A549 (cell line): ENCODE data around the gene CAMTA1. TPM values are rescaled to one million over a fixed set of nuclear protein-coding genes. Genes with fewer than 3 reads are reported as not detected.

Experiments used
- ATAC-seq, 2 experiments: fragments of 200-7000 bp in 1 of 2; fragments of >200 bp in 1 of 2; cut with Nextera tagmentation in 1 of 2; cut with Tn5 transposase in 1 of 2; 3 replicates each; pipeline versions ENCODE4 v1.8.0 to v1.9.1; 2018 to 2020; ENCODE audit warnings: mild to moderate bottlenecking in 1 of 2, moderate library complexity in 1 of 2
- CTCF ChIA-PET: fragments of 300-600 bp; sonication (Branson Sonifier 250); formaldehyde crosslinking; extraction: SDS; loops from one replicate; lab custom pipeline; 2021; ENCODE audit warnings: antibody characterized with exemption, inconsistent platforms; lab: Yijun Ruan, JAX
- POLR2A ChIA-PET: fragments of 350-600 bp; formaldehyde crosslinking; extraction: SDS; loops from one replicate; lab custom pipeline; 2021; ENCODE audit warnings: antibody characterized with exemption, inconsistent platforms; lab: Yijun Ruan, JAX
- DNase-seq, 2 experiments: peaks; one replicate each; pipeline versions ENCODE4 v3.0.0 to v3.0.0-alpha.2; 2011 to 2016; ENCODE audit warnings: low read depth in 1 of 2, low spot score in 1 of 2
- FAIRE-seq: peaks from 2 replicates; lab custom pipeline; 2011; peaks lifted over from hg19 to GRCh38; lab: Jason Lieb, UNC
- H3K27ac ChIP-seq, 2 experiments: fragments of >200 bp; sonication (Bioruptor Twin); formaldehyde crosslinking; 3 replicates each; pipeline ENCODE4 v1.5.1; 2016 to 2017
- H3K4me1 ChIP-seq: fragments of >200 bp; sonication (Bioruptor Twin); formaldehyde crosslinking; 3 replicates; pipeline ENCODE4 v1.6.1; 2016
- H3K4me2 ChIP-seq: fragments of >200 bp; sonication (Bioruptor Twin); formaldehyde crosslinking; 3 replicates; pipeline ENCODE4 v1.6.1; 2016
- H3K4me3 ChIP-seq: fragments of >200 bp; sonication (Bioruptor Twin); formaldehyde crosslinking; 3 replicates; pipeline ENCODE4 v1.5.1; 2016
- H3K9me3 ChIP-seq: fragments of >200 bp; sonication (Bioruptor Twin); formaldehyde crosslinking; 3 replicates; pipeline ENCODE4 v1.6.1; 2016
- ATOH8 ChIP-seq: fragments of 250-450 bp; sonication (Bioruptor Pico); IDR thresholded peaks from 2 replicates; pipeline ENCODE4 v1.5.0; 2020; ENCODE audit warnings: low read depth, mild to moderate bottlenecking, moderate library complexity
- CBX2 ChIP-seq: fragments of 200-600 bp; sonication (generic); IDR thresholded peaks from 2 replicates; pipeline ENCODE4 v1.6.1; 2016; ENCODE audit warnings: low read depth, mild to moderate bottlenecking, borderline replicate concordance
- CTCF ChIP-seq: fragments of >200 bp; sonication (Bioruptor Twin); formaldehyde crosslinking; IDR thresholded peaks from 3 replicates; pipeline ENCODE4 v1.5.1; 2016
- E2F6 ChIP-seq: IDR thresholded peaks from 2 replicates; pipeline ENCODE4 v1.6.1; 2012; ENCODE audit warnings: low read depth, borderline replicate concordance
- EHMT2 ChIP-seq: fragments of 200-600 bp; sonication (generic); IDR thresholded peaks from 2 replicates; pipeline ENCODE4 v1.6.1; 2016; ENCODE audit warnings: antibody characterized with exemption, low read depth, mild to moderate bottlenecking, moderate library complexity
- ESRRA ChIP-seq: fragments of 150-350 bp; IDR thresholded peaks from 2 replicates; pipeline ENCODE4 v1.6.1; 2014; ENCODE audit warnings: mild to moderate bottlenecking, low read length, borderline replicate concordance
- FOXS1 ChIP-seq: fragments of 250-450 bp; sonication (Bioruptor Pico); IDR thresholded peaks from 2 replicates; pipeline ENCODE4 v1.5.0; 2020; ENCODE audit warnings: mild to moderate bottlenecking, moderate library complexity
- HES2 ChIP-seq: fragments of >200 bp; sonication (Bioruptor Twin); formaldehyde crosslinking; IDR thresholded peaks from 2 replicates; pipeline ENCODE4 v1.6.1; 2016
- JUNB ChIP-seq: fragments of >200 bp; sonication (Bioruptor Twin); formaldehyde crosslinking; IDR thresholded peaks from 2 replicates; pipeline ENCODE4 v1.6.1; 2016
- MAFK ChIP-seq: fragments of 450-650 bp; IDR thresholded peaks from 2 replicates; pipeline ENCODE4 v1.6.1; 2014; ENCODE audit not compliant: partially characterized antibody
- NFE2L2 ChIP-seq: fragments of 150-350 bp; conservative IDR thresholded peaks from 2 replicates; pipeline ENCODE4 v1.6.1; 2014; ENCODE audit warnings: low read length
- NPAS2 ChIP-seq: fragments of 250-450 bp; sonication (Bioruptor Pico); IDR thresholded peaks from 2 replicates; pipeline ENCODE4 v1.8.0; 2022; ENCODE audit warnings: mild to moderate bottlenecking, moderate library complexity, borderline replicate concordance
- RNF2 ChIP-seq: fragments of 200-600 bp; sonication (generic); IDR thresholded peaks from 2 replicates; pipeline ENCODE4 v1.6.1; 2016; ENCODE audit warnings: low read depth, mild to moderate bottlenecking, antibody characterized with exemption, moderate library complexity, borderline replicate concordance
- SREBF2 ChIP-seq: fragments of 450-650 bp; IDR thresholded peaks from 2 replicates; pipeline ENCODE4 v1.6.1; 2014; ENCODE audit warnings: mild to moderate bottlenecking, moderate library complexity
- USF2 ChIP-seq: fragments of 450-650 bp; IDR thresholded peaks from 2 replicates; pipeline ENCODE4 v1.6.1; 2014; ENCODE audit warnings: antibody characterized with exemption
- ZFP36 ChIP-seq: fragments of 450-650 bp; IDR thresholded peaks from 2 replicates; pipeline ENCODE4 v1.6.1; 2014; ENCODE audit warnings: borderline replicate concordance; ENCODE audit not compliant: partially characterized antibody
- WGBS: methylation state at CpG from one replicate; pipeline ENCODE4 v1.1.6; 2017; ENCODE audit errors: missing lambda C conversion rate; 5-methylcytosine and 5-hydroxymethylcytosine counted together
- polyA plus RNA-seq, 4 experiments: library from polyadenylated mRNA; depleted of rRNA in 3 of 4; stranded (reverse); fragments of >200 nt; fragmentation: RNase III in 1 of 4; extraction: RNeasy Plus Mini Kit Qiagen cat#74134 plus additional on column Dnase treatment in 1 of 4; gene quantifications; 2 replicates in 3 of 4; 3 replicates in 1 of 4; pipeline ENCODE4 v1.2.3, GENCODE V29; 2011 to 2017

Gene CAMTA1
- polyA plus RNA-seq, 2 of the 4 experiments (the other 2 are of a cell fraction) = 58.8 to 75.0 TPM

- Histone ChIP-seq H3K4me1 (no peaks in the 10 kb centered on the region), H3K9me3 (peaks cover 4% of the 10 kb centered on the region; the same call in 1 of the 3 replicates), H3K27ac (peak overlapping the region in 1 of 2 experiments; percentile 60; a peak in 3 of 6 replicates), H3K4me2 (no peak overlapping the region), H3K4me3 (no peak overlapping the region)
- ChIA-PET POLR2A (no interaction called here), CTCF (interaction anchor here (1.1 to 1.2 kb wide), 2 partner anchors 29 to 84 kb away, joined by 3 read pairs; no protein-coding TSS in a partner anchor)
- FAIRE-seq (no peak), DNase-seq (no peak)
- 79% methylated on average over 6 of the region's 7 CpGs for WGBS
- TF ChIP-seq CBX2 (no peak), FOXS1 (no peak), NFE2L2 (no peak), ESRRA (no peak), SREBF2 (no peak), RNF2 (no peak), ATOH8 (CRISPR knock-in tag) (no peak)
- TF ChIP-seq, all 56 proteins: peak for 0
- no peak for ATAC-seq
These were observed 653.1 kb downstream of the CAMTA1 start for GRCh38 chr1:7438396-7438785.

- ChIA-PET CTCF (interaction anchor here (1.1 to 1.2 kb wide), 3 partner anchors 28 to 121 kb away, joined by 3 to 4 read pairs (median 3); no protein-coding TSS in a partner anchor), POLR2A (no interaction called here)
- Histone ChIP-seq H3K27ac (peak overlapping the region in 1 of 2 experiments; percentile 60; a peak in 3 of 6 replicates), H3K4me1 (no peaks in the 10 kb centered on the region), H3K4me2 (no peak overlapping the region), H3K4me3 (no peak overlapping the region), H3K9me3 (peaks cover 4% of the 10 kb centered on the region; the same call in 1 of the 3 replicates)
- no peak; a peak in 1 of 6 replicates for ATAC-seq
- WGBS = 70% methylated on average over 12 of the region's 22 CpGs
- FAIRE-seq = no peak
- no peak for DNase-seq
- TF ChIP-seq ZFP36 (no peak), USF2 (no peak), CTCF (no peak), NPAS2 (no peak)
These were observed 653.8 kb downstream of the CAMTA1 start for GRCh38 chr1:7438921-7439655.

GRCh38 chr1:7440154-7440553 is 654.9 kb downstream of the CAMTA1 start:
- Histone ChIP-seq H3K9me3 (no peaks in the 10 kb centered on the region), H3K27ac (peak overlapping the region in 1 of 2 experiments; percentile 54; a peak in 1 of 6 replicates), H3K4me1 (no peaks in the 10 kb centered on the region), H3K4me2 (no peak overlapping the region), H3K4me3 (no peak overlapping the region)
- FAIRE-seq = no peak
- WGBS = 97% methylated on average over 9 of the region's 13 CpGs
- no peak for ATAC-seq
- no peak for DNase-seq
- ChIA-PET POLR2A (no interaction called here), CTCF (interaction anchor here (0.6 to 1.1 kb wide), 4 partner anchors 13 to 122 kb away, joined by 3 to 5 read pairs (median 4); no protein-coding TSS in a partner anchor)
- no peak for TF ChIP-seq MAFK
- no peak for TF ChIP-seq HES2
- TF ChIP-seq JUNB = no peak
- TF ChIP-seq E2F6 = no peak
- TF ChIP-seq EHMT2 = no peak
